ENCODE results near the gene DDI2.

GRCh38 chr1:15682936-15683341, 65.7 kb downstream of the DDI2 start:
- TF ChIP-seq POLR2A (IDR thresholded peaks at IDR 0.05) (no peak), CTCF (IDR thresholded peaks at IDR 0.05) (no peak)

Data from uterus (tissue), 2 donors.